LHCN-M2 (cell line): ENCODE results near the gene TIMP2. TPM values are rescaled to one million over a fixed set of nuclear protein-coding genes. Genes with fewer than 3 reads are reported as not detected.
"Not testable (repeated sequence)": the region's sequence is repeated elsewhere in the genome, so short reads cannot be mapped to it uniquely, and the experiment has no call there.

Experiments
- DNase-seq: peaks from one replicate; pipeline ENCODE4 v3.0.0-alpha.2; 2012; ENCODE audit warnings: low read depth
- total RNA-seq: library from RNA; depleted of rRNA; stranded (reverse); fragments of >200 nt; gene quantifications from 2 replicates; pipeline ENCODE4 v1.2.3, GENCODE V29; 2014

The TIMP2 gene
- total RNA-seq, 1 experiment from 2014 or later, result 127 TPM

DNA sequence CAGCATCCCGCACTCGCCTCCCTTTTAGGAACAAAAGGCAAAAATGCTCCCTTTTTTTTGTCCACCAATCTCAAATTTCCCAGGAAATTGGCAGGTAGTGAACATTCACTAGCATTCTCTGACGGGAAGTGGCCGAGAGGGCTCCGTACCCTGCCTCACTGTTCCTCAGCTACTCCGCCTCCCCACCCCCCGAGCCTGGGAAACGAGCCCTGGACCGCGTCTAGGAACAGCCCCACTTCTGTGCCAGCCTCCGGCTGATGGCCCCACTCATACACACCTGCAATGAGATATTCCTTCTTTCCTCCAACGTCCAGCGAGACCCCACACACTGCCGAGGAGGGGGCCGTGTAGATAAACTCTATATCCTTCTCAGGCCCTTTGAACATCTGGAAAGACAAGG, 54.6 kb downstream of the TIMP2 start:
- DNase-seq, result no peak

DNA sequence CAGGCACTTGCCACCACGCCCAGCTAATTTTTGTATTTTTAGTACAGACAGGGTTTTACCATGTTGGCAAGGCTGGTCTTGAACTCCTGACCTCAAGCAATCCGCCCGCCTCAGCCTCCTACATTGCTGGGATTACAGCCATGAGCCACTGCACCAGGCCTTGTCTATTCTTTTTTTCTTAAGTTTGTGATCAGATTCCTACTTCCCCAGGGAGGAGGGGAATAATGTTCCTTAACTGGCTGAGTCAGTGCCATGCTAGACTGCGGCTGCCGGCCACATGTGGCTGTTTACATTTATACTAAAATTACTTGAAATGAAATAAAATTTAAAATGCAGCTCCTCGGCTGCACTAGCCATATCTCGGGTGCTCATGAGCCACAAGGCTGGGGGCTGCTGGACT, 56.8 kb downstream of the TIMP2 start:
- DNase-seq, result peak; percentile 91

DNA sequence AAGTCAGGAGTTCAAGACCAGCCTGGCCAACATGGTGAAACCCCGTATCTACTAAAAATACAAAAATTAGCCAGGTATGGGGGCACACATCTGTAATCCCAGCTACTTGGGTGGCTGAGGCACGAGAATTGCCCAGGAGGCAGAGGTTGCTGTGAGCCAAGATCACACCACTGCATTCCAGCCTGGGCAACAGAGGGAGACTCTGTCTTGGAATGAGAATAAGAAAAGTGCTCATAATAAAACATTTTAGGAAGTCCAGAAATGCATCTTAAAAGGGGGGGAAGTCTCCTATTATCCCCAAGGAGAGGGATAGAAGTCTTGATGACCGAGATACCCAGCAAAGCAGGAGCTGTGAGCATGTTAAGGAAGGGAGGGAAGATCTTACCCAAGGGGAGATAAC, 58.1 kb downstream of the TIMP2 start:
- DNase-seq, result not testable (repeated sequence)

DNA sequence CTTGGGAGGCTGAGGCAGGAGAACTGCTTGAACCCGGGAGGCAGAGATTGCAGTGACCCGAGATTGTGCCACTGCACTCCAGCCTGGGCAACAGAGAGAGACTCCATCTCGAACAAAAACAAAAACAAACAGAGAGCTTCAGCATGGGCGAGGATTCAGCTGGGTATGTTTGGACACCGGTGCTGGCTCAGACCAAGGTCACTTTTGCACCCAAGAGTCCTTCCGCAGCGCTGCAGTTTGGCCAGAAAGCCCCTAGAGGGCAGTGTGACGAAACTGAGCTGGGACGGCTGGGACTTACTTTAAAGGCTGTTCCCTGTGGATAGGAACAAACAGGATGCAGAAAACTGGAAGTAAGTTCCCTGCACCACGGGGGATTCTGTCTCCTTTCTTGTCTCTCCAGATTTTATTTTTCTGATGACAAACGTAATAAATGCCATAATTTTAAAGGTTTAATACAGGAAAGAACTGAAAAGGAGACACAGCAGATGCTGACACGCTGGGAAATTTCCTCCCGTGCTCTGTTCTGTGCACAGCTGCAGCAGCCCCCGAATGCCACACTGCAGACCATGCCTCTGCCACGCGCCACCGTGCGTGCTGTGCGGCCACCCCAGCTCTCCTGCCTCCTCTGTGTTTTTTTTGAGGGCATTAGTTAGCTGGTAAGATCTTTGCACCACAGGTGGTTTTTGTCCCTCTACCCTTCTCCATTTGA, 59.4 kb downstream of the TIMP2 start:
- DNase-seq, result peak; percentile 78

DNA sequence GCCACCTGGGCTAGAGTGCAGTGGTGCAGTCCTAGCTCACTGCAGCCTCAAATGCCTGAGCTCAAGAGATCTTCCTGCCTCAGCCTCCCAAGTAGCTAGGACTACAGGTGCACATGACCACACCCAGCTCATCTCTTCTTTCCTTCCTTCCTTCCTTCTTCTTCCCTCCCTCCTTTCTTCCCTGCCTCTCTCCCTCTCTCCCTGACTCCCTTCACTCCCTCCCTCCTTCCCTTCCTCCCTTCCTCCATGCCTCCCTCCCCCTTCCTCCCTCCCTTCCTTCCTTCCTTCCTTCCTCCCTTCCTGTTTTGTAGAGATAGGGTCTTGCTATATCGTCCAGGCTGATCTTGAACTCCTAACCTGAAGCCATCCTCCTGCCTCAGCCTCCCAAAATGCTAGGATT, 61.1 kb downstream of the TIMP2 start:
- no peak for DNase-seq

DNA sequence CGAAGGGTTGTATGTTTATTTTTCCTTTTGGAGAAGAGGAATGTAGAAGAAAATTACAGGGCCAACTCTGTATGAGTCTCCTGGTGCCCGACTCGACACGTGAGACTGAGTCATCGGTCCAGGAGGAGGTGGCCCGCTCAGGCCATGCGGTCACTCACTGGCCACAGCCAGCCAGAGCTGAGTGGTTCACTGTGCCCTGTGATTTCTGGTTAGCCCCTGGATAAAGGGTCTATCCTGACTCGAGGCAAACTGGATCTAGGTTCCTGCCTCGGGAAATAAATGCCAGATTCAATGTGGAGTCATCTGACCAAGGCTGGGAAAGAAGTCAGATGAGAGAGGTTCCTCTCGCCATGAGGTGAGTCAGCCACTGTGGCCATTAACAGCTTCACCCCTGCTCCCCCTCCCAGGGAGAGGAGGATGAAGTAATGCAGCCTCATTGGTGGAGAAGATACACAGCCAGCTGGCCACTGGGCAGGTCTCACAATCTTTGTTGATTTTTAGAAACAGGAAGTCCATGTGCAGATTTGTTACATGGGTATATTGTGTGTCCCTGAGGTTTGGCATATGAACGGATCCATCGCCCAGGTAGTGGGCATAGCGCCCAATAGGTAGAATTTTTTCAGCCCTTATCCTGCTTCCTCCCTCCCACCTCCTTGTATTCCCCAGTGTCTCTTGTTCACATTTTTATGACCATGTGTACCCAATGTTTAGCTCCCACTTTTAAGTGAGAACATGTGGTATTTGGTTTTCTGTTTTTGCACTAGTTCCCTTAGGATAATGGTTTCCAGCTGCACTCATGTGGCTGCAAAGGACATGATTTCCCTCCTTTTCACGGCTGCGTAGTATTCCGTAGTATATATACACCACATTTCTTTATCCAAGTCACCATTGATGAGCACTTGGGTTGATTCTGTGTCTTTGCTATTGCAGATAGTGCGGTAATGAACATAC, 62.8 kb downstream of the TIMP2 start:
- DNase-seq, result peak; percentile 98

DNA sequence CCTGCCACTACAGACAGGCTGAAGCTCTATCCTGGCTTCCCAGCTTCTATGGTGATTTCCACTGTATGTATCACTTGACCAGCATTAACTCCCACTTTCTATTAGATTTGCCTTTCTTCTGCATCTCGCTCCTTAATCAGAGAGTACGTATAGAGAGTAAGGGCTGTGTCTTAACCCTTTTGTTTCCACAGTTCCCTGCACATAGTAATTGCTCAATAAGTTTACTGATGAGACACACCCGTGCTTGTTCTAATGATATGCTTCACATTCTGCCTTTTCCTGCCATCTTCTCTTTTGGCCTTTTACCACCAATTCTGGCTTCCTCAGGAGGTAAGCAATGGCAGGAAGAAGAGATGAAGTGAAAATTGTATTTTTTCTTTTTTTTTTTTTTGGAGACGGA, 64.0 kb downstream of the TIMP2 start:
- no peak for DNase-seq

DNA sequence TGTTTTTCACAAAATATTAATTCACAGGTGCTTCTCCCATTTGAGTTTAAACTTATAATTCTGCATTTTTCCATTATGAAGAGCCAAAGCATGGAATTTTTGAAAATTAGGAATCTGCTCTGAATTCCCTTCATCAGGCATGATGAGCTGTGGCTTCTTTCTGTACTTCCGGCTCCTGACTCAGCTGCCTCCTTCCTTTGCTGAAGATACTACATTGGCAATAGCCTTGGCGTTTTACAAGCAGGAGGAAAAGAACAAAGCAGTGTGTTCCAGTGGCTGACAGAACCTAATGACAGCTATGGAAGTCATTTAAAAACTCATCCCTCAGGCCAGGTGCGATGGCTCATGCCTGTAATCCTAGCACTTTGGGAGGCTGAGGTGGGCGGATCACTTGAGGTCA, 66.1 kb downstream of the TIMP2 start:
- DNase-seq, result no peak

DNA sequence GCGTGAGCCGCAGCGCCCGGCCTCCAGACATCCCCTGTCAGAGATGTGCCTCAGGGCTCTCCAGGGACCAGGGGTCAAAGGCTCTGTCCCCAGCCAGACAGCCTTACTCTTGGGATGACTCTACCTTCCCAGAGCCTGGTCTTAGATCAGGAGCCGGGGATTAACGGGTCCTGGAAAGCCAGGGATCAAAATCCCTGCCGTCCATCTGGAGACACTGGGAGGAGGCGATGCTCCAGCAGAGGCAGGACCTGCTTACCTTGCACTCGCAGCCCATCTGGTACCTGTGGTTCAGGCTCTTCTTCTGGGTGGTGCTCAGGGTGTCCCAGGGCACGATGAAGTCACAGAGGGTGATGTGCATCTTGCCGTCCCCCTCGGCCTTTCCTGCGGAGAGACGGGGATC, 67.9 kb downstream of the TIMP2 start:
- no peak for DNase-seq

DNA sequence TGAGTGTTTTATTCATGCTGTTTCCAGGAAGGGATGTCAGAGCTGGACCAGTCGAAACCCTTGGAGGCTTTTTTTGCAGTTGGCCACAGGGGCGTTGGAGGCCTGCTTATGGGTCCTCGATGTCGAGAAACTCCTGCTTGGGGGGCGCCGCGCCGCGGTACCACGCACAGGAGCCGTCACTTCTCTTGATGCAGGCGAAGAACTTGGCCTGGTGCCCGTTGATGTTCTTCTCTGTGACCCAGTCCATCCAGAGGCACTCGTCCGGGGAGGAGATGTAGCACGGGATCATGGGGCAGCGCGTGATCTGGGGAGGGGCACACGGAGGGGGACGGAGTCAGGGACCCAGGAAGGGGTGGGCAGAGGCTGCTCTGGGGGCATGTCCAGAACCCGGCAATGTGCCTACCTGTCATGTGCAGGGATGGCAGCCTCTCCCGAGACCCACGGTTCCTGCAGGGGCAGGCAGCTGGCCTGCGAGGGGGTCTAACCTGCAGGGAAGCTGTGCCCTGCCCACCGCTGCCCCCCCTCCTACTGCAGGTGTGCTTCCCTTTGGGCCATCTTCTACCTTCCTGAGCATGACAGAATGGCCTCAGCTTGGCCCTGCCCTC, 69.5 kb downstream of the TIMP2 start:
- no peak for DNase-seq

DNA sequence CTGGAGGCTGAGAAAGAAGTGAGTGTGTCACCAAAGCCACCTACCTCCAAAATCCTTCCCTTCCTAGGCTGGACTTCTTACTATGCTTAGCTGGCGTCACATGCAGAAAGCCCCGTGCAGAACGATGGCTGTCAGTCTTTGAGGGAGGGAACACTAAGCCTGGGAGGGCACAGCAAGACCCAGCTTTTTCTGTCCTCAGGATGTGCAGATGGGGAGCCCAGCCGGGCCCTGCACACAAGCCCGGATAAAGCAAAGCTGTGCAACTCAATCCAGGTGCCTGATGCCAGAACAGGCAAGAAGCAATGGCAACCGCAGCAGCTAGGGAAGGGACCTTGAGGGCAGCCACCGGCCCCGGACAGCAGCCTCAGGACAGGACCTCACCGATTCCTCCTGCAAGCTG, 70.7 kb downstream of the TIMP2 start:
- no peak for DNase-seq

DNA sequence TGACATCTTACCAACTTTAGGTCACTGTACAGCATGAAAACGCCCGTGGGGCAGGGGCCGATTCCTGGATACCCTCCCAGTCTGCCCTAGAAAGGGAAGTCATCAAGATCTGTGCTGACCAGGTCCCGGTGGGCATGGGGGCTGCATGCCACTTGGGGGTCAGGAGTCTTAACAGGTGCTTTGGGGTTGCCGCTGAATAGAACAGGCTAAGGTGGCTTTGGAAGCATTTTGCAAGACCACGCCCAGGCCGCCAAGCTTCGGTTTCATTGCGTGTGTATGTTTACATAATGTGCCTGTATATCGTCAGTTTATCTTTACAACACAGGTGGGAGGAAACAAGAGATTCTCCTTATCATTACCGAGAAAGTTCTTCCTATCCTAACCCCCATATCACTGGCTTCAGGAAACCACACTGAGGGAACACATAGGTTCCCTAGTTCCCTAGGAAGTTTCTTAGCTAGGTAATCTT, 71.2 kb downstream of the TIMP2 start:
- DNase-seq, result no peak

DNA sequence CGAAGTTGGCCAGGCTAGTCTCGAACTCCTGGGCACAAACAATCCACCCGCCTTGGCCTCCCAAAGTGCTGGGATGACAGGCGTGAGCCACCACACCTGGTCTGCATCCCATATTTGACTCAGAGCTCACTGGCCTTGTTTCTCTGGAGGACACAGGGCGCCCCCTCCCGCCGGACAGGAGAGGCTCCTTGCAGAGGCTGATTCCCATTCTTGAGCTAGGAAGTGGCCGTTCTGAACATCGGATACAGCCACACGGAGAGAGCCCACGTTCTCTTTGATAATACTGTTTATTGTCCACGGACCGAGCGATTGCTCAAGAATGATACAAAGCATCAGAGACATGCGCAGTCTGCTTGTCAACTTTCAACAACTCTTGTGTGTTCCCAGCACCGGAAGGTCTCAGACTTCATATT, 72.5 kb downstream of the TIMP2 start:
- no peak for DNase-seq

DNA sequence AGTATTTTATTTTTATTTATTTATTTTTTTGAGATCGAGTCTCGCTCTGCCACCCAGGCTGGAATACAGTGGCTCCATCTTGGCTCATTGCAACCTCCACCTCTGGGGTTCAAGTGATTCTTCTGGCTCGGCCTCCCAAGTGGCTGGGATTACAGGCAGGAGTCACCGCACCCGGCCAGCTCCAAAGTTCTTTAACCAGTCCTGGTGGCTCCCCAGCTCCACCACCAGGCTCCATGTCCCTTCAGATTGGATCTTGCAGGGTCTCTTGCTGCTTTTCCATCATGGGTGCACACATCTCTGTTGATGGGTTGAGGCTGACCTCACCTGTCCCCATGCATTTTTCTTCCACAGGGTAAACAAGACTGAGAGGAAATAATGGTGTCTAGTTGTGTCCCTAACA, 76.2 kb downstream of the TIMP2 start:
- DNase-seq, result no peak

DNA sequence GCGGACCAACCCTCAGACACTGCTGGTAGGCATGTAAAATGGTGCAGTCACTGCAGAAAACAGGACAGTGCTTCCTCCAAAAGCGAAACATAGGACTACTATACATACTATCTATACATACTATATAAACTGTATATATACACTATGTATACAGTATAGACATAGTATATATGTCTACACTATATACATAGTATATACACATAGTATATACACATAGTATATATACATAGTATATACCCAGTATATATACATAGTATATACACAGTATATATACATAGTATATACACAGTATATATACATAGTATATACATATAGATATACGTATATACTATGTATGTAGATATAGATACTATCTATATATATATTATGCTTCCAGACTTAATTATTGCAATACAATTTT, 78.1 kb downstream of the TIMP2 start:
- DNase-seq, result no peak

DNA sequence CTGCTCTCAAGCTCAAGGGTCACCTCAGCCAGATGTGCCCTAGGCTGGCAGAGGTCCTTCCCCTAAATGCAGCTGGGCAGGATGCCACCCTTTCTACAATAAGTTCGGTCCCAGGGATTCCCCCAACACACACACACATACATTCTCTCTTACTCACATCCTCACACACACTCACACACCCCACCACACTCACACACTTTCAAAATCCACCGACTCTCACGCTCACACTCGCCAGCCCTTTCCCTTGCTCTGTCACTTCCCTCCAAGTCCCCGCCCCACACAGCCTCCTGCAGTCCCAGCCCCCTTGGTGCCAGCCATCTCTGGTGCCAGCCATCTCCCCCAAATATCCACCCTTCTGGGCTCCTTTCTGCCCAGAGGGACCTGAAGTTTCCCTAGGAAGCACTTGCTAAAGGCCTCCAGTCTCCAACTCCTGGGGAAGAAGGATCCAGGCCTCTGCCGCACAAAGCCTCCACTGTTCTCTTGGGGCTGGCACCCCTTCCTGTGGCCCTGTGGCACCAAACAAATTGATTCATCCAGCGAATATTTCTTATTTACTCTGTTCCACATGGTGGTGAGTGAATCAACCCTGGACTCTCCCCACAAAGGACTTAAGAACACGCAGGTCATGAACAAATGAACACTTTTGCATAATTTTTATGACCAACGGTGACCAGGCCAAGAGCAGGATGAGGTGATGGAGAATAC, 80.7 kb downstream of the TIMP2 start:
- DNase-seq, result no peak

DNA sequence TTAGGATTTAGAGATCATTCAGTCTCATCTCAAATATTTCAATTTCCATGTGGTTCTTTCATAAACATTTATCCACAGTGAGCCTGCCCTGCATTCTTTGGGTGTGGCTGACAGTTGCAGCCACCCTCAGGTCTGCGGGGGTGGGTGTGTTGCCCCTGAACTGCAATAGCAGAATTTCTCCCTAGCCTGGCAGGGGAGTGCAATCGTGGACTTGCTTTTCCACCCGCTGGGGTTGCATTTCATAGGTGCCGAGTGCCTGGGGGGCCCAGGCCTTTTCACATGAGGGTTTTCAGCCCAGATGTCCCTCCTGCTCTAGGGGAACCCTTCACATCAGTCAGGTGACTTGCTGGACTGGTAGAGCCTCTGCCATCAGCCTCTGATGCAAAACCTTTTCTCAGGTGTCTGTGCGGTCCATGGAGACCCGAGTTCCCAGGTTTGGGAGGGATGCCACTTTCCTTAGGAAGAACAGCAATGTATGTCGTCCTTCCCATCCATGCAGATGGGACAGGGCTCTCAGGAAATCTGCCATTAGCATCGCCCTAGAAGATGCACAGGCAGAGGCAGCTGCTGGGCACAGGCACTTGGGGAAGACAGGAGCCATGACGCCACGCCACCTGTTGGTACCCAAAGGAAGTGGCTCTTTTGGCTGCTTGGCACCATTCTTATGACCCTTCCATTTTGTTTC, 82.2 kb downstream of the TIMP2 start:
- peak; percentile 50 for DNase-seq

DNA sequence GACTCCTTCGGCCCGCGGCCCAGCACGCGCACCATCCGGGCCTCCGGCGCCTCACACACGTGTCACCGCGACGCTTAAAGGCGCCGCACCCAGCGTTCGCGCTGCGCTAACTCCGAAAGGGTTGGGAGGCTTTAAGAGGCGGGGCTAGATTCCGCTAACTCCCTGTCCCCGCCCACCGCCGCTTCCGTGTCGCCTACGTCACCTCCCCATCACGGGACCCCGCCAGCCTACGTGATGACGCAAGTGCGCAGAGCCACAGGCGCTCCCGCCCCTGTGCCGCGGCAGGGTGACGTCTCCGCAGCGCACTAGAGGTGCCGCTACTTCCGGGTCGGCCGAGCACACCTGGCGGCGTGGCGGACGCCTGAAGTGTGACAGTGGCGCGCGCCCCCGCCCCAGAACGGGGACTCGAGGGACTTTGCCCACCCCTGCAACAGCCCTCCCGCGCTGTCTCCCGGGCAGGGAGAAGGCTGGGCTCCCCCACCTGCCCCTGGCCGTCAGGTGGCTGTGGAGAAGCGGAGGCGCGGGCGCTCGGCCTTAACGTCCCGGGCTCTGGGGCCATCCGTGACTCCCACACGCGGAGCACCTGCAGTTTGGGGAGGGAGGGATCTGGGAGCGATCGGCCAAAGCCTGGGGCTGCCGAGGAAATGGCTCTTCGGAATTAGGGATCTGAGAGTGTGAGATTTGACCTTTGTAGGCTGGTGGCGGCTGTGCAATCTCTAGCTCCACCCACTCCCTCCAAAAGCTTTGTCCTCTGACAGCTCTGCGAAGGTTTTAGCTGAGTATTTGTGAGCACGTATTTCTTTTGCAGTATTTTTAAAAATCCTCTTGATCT, 84.2 kb downstream of the TIMP2 start, which contains the start of gene USP36:
USP36 (minus strand) TSS at position 35 of the 832 bp plus-strand sequence. CDS start 4,451 bp downstream, outside the sequence.
- peak; percentile 98 for DNase-seq

DNA sequence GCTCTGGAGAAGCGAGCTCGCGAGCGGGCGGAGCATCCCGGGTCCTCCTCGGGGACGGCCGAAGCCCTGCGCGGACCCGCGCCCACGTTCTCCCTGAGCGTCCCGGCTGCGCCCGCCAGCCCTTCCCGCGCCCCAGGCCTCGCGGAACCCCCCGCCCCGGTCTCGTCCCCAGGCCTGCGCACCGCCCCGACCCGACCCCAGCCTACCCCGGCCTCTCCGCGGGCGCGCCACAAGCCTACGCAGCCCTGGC, 84.7 kb downstream of the TIMP2 start:
- DNase-seq, result no peak
